Measurements from ENCODE around the gene TBC1D1. TPM values are rescaled to one million over a fixed set of nuclear protein-coding genes. Genes with fewer than 3 reads are reported as not detected.

Gene TBC1D1
- total and polyA plus RNA-seq, 2 of the 8 experiments (the other 6 are each of a cell fraction or from before 2014, with no cell fraction given): 96.9 to 162 TPM

GRCh38 chr4:38003628-38004027 lies 112.7 kb downstream of the TBC1D1 start:
- no peak overlapping the region for H3K4ac ChIP-seq (replicated peaks; ENCODE audit: insufficient read length, low read depth, low read length)
- no peak overlapping the region for H2BK5ac ChIP-seq (ENCODE audit: low read depth, low read length)
- no peak overlapping the region for H4K8ac ChIP-seq (ENCODE audit: extremely low read depth, insufficient read depth, low read length)
- no peak overlapping the region for H3K18ac ChIP-seq (ENCODE audit: extremely low read depth, low read length)
- no peak overlapping the region for H3K23ac ChIP-seq (ENCODE audit: insufficient read length)
- no peak overlapping the region for H4K5ac ChIP-seq (ENCODE audit: insufficient read length, low read depth, low read length)
- no peak overlapping the region for H2AFZ ChIP-seq (ENCODE audit: low read length)
- CTCF ChIA-PET (ENCODE audit: partially characterized antibody): interaction anchor here (0.6 to 0.8 kb wide), 3 partner anchors 9 to 274 kb away, joined by 3 to 4 read pairs (median 3); no protein-coding TSS in a partner anchor
- no peak overlapping the region for H3K4me2 ChIP-seq (ENCODE audit: insufficient read depth in 1 of 2, low read depth in 2 of 2, low read length in 2 of 2)
- no peak overlapping the region for H2BK15ac ChIP-seq (ENCODE audit: low read length)
- H4K91ac ChIP-seq (replicated peaks; ENCODE audit: insufficient read length, low read length): no peak overlapping the region
- no peaks in the 10 kb centered on the region for H3K9me3 ChIP-seq (ENCODE audit: insufficient read depth in 2 of 2, low read depth in 1 of 2, low read length in 1 of 2)
- peaks cover 9 to 30% (median 20%) of the 10 kb centered on the region in 4 experiments; a peak in 6 of 7 replicates for H3K4me1 ChIP-seq (replicated peaks in 1 of 4; ENCODE audit: control insufficient read depth in 3 of 4, insufficient read depth in 4 of 4, low read length in 3 of 4)
- peak overlapping the region; percentile 40; the same call in 1 of the 2 replicates for H2BK12ac ChIP-seq (ENCODE audit: low read depth, low read length)
- TF ChIP-seq POU5F1 (IDR thresholded peaks at IDR 0.05; ENCODE audit: low read depth, low read length) (no peak), SP2 (IDR thresholded peaks at IDR 0.05; ENCODE audit: low read length) (no peak), USF2 (IDR thresholded peaks at IDR 0.05; ENCODE audit: low read length) (no peak), HDAC2 (IDR thresholded peaks at IDR 0.05; ENCODE audit: borderline replicate concordance in 1 of 2, low read depth in 2 of 2, low read length in 2 of 2) (no peak), BCL11A (IDR thresholded peaks at IDR 0.05; ENCODE audit: low read depth in 2 of 2, low read length in 2 of 2) (no peak)
- H3K9ac ChIP-seq (replicated peaks in 1 of 4; ENCODE audit: extremely low read depth in 1 of 4, low read depth in 3 of 4, low read length in 3 of 4): no peak overlapping the region
- H3K36me3 ChIP-seq (ENCODE audit: control insufficient read depth in 2 of 4, insufficient read depth in 4 of 4, low read length in 3 of 4): no peaks in the 10 kb centered on the region
- FAIRE-seq: no peak
- WGBS, 2 experiments (ENCODE audit: extremely low coverage in 1 of 2, insufficient coverage in 1 of 2, insufficient read length in 1 of 2, insufficient replicate concordance in 2 of 2, low coverage in 1 of 2, low lambda C conversion rate in 2 of 2, missing lambda C conversion rate in 1 of 2): 100% methylated on average over 1 of the region's 1 CpG; no CpG with 5 or more reads in 1 of the 2 experiments
- H2BK120ac ChIP-seq (replicated peaks; ENCODE audit: low read depth, low read length): no peak overlapping the region
- H4K20me1 ChIP-seq (replicated peaks in 1 of 2; ENCODE audit: control insufficient read depth in 1 of 2, insufficient read depth in 2 of 2, low read length in 2 of 2): no peaks in the 10 kb centered on the region
- no peaks in the 10 kb centered on the region for H3K27me3 ChIP-seq (replicated peaks in 1 of 4; ENCODE audit: control insufficient read depth in 3 of 4, extremely low read depth in 1 of 4, insufficient read depth in 3 of 4, low read length in 3 of 4)
- H3K79me2 ChIP-seq (ENCODE audit: control insufficient read depth in 1 of 2, insufficient read depth in 2 of 2, low read length in 2 of 2): peaks cover 3 to 66% of the 10 kb centered on the region in 2 experiments
- 0 out of 2 replicates have a peak overlapping the region, but pooled peaks have one; percentile 45 for H2AK5ac ChIP-seq (ENCODE audit: low read depth, low read length)
- H2BK20ac ChIP-seq (ENCODE audit: low read length): no peak overlapping the region
- peaks cover 9% of the 10 kb centered on the region; the same call in 1 of the 2 replicates for H3K79me1 ChIP-seq (ENCODE audit: low read depth, low read length)
- POLR2A ChIA-PET (ENCODE audit: partially characterized antibody): interaction anchor here (3.8 kb wide), 1 partner anchor 27 kb away, joined by 15 read pairs; no protein-coding TSS in a partner anchor
- no peaks in the 10 kb centered on the region for H3K23me2 ChIP-seq (ENCODE audit: low read depth, low read length)
- H3K27ac ChIP-seq (ENCODE audit: low read depth, low read length): no peak overlapping the region
- no peak overlapping the region for H3K56ac ChIP-seq (replicated peaks; ENCODE audit: insufficient read length, low read depth, low read length)
- DNase-seq (ENCODE audit: low read depth in 1 of 2, low spot score in 2 of 2): no peak
- no peak overlapping the region for H3K14ac ChIP-seq (ENCODE audit: insufficient read length)
- no peak overlapping the region for H3K4me3 ChIP-seq (ENCODE audit: extremely low read depth in 1 of 4, insufficient read depth in 2 of 4, low read depth in 3 of 4, low read length in 4 of 4)
